ENCODE results near the gene ZSCAN5C.

DNA sequence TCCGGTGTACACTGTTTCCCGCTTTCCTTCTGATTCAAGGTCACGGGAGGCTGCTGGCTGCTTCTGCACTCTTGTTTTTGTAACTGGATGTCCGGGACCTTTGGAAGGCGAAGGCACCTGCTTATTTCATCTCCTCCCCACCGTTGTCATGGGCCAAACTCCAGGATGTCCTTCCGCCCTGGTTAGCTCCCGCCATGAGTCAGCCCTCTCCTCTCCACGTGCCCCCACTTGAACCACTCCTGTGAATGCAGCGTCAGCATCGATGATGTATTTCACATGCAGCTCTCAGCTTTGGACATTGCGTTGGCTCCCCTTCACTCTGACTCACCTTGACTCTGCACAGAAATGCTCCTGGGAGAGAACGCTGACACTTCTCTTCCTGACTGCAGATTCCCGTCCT lies 31.8 kb upstream of the ZSCAN5C start:
- TF ChIP-seq CTCF (IDR thresholded peaks at IDR 0.05; ENCODE audit: insufficient read depth, low read depth, low read length) = no peak
- no peak for TF ChIP-seq EZH2 (IDR thresholded peaks at IDR 0.05; ENCODE audit: insufficient read depth, low read length)

Measured in astrocyte (in vitro differentiated cells and primary cell).